NB4 (cell line): Measurements from ENCODE around the gene TMEM229B.

Experiments used
- DNase-seq: peaks from one replicate; pipeline ENCODE4 v3.0.0; 2010; ENCODE audit warnings: low read depth
- H3K4me3 ChIP-seq: one replicate; pipeline ENCODE4 v1.5.1; 2011; ENCODE audit warnings: mild to moderate bottlenecking, low read depth, low read length, moderate library complexity
- MYC ChIP-seq: IDR thresholded peaks from 2 replicates; pipeline ENCODE4 v1.6.1; 2011; ENCODE audit warnings: low read depth, low read length
- POLR2A ChIP-seq: IDR thresholded peaks from 2 replicates; pipeline ENCODE4 v1.6.1; 2011; ENCODE audit warnings: mild to moderate bottlenecking; ENCODE audit not compliant: insufficient read length; ENCODE audit errors: extremely low read depth
- TF ChIP-seq, protein P1 (sequence below): IDR thresholded peaks from one replicate; pipeline ENCODE4 v1.5.1; 2012; ENCODE audit warnings: low read depth, low read length
- TF ChIP-seq, protein P2 (sequence below): IDR thresholded peaks from 2 replicates; pipeline ENCODE4 v1.6.1; 2011; ENCODE audit warnings: low read depth, low read length

TMEM229B gene

GRCh38 chr14:67487332-67487731, 1.2 kb downstream of the TMEM229B start:
- no peak for DNase-seq
- TF ChIP-seq POLR2A (no peak), MYC (no peak)
- TF ChIP-seq, protein P1, sequence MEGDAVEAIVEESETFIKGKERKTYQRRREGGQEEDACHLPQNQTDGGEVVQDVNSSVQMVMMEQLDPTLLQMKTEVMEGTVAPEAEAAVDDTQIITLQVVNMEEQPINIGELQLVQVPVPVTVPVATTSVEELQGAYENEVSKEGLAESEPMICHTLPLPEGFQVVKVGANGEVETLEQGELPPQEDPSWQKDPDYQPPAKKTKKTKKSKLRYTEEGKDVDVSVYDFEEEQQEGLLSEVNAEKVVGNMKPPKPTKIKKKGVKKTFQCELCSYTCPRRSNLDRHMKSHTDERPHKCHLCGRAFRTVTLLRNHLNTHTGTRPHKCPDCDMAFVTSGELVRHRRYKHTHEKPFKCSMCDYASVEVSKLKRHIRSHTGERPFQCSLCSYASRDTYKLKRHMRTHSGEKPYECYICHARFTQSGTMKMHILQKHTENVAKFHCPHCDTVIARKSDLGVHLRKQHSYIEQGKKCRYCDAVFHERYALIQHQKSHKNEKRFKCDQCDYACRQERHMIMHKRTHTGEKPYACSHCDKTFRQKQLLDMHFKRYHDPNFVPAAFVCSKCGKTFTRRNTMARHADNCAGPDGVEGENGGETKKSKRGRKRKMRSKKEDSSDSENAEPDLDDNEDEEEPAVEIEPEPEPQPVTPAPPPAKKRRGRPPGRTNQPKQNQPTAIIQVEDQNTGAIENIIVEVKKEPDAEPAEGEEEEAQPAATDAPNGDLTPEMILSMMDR, result no peak
- TF ChIP-seq, protein P2, sequence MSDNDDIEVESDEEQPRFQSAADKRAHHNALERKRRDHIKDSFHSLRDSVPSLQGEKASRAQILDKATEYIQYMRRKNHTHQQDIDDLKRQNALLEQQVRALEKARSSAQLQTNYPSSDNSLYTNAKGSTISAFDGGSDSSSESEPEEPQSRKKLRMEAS, result no peak
- no peak overlapping the region for H3K4me3 ChIP-seq

DNA sequence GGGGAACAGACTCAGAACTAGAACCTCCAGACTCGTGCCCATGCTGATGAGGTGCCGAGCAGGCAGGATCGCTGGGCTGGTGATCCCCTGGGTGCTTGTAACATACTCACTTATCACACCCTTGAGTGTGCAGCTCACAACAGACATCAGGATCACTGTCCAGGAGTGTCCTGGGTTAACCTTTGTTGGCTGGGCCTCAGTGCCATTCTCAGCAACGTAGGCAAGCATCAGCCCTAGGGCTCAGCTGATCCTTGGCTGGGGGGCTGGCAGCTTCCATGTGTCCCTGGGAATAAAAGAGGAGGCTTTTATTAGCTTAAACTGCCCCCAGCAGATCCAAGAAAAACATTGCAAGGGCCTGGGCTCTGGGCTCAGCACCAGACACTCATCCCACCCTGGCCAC, 1.6 kb downstream of the TMEM229B start:
- TF ChIP-seq MYC, result no peak
- H3K4me3 ChIP-seq, result no peak overlapping the region
- no peak for DNase-seq

DNA sequence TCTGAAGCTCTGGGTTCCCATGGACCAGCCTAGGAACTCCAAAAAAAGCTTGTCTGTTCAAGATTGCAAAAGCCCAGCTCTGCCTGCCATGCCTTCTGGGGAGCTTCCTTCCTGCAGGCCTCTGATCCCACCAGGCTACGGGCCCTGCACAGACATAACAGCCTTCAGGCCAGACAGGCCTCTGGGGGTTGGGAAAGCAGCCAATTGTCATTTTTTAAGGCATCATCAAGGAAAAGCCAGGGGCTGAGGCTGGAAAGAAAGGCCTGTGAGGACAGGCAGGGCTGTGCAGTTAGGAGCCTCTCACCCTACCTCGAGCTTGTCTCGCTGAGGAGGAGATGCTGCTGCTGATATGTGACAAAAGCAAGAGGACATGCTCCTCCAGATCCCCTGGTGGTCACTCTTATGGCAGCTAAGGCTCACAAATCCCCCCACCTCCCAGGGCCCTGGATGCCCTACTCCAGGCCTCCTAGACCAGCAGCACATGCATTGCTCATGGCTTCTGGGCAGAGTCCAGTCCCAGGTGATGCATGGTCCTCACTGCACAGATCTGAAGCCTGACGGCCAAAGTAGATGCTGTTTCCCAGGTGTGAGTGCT, 2.9 kb downstream of the TMEM229B start:
- H3K4me3 ChIP-seq, result no peak overlapping the region
- TF ChIP-seq, protein P1, result no peak
- TF ChIP-seq POLR2A (no peak), MYC (no peak)
- TF ChIP-seq, protein P2, result no peak
- peak; percentile 27 for DNase-seq

DNA sequence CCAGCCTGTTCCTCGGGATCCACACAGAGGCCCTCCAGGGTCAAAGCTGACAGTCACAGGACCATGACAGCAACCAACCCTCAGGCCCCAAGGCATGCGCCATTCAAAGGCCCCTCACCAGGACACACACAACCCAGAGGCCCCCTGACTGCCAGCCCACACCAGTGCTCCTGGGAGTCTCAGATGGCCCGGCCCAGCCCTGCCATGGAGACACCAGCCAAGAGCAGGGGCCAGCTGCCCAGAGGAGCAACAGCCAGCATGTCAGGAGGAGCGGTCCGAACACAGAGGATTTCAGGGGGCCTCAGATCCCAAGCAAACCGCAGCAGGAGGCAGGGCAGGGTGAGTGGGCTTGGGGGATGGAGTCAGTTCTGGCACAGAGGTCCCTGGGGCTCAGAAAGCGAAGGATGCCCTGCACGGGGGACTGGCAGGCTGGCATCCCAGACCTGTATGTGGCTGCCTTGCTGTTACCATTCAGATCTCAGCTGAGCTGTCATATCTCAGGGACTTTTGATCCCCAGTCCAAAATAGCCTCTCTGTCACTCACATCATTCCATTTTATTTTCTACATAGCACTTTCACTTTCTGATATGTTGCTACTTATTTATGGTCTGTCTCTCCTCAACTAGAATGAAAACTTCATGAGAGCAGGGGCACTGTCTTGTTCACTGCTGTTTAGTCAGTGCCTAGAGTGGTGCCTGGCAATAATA, 4.8 kb downstream of the TMEM229B start:
- H3K4me3 ChIP-seq, result no peak overlapping the region
- TF ChIP-seq MYC (no peak), POLR2A (no peak)
- TF ChIP-seq, protein P2, result no peak
- TF ChIP-seq, protein P1, result no peak
- no peak for DNase-seq

DNA sequence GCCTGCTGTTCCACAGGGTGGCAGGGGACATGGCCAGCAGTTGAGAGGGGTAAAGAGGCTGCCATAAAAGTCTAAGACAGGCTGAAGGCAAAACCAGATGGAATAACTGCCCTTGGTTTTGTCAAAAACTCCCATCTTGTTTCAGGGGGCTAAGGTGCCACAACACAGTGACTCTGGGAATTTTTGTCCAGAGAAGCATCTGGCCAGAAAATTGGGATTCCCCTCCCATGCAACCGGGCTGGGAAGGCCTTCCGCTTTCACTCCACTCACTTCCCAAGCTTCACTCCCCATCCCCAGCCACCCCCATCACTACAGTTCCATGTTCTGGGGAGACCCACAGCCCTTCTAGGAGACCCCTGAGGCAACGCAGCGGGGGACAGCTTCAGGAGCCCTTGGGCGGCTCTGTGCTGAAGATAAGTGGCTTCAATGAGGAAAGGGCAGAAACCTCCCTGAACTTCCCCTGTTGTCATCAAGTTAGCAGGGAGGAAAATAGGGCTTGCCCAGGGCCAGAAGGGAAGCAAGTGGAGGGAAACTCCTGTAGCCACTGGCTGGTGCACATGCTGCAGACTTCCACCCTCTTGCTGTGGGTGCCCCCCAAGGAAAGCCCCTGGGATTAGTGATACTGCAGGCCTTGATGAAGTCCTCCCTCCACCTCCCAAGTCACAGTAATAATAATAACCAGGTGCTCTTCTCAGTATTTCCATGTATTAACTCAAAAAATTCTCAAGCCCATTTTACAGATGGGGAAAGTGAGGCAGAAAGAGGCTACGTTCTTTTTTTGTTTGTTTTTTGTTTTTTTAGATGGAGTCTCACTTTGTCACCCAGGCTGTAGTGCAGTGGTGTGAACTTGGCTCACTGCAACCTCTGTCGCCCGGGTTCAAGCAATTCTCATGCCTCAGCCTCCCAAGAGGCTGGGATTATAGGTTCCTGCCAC, 6.0 kb downstream of the TMEM229B start:
- DNase-seq, result no peak
- TF ChIP-seq MYC (no peak), POLR2A (no peak)
- TF ChIP-seq, protein P2, result no peak
- TF ChIP-seq, protein P1, result no peak
- H3K4me3 ChIP-seq, result no peak overlapping the region

DNA sequence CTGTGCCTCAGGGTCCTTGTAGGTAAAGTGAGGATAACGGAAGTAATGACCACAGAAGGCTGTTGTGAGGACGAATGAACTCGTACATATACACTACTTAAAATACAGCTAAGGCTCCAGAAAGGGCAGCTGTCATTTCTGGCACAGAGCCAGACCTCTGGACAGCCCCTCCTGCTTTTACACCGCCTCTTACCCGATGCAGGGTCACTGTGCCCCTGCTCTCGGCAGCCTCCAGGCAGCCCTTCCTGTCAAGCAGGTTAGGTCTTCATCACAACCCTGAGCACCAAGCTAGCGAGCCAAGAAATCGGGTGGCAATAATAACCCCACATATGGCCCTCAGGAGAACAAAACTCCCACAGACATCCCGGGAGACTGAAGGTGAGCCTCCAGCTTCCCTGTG, 8.5 kb downstream of the TMEM229B start:
- H3K4me3 ChIP-seq, result no peak overlapping the region
- DNase-seq, result no peak
- TF ChIP-seq MYC (no peak), POLR2A (no peak)
- TF ChIP-seq, protein P2, result no peak
- TF ChIP-seq, protein P1, result no peak
